GM12801 (cell line): Measurements from ENCODE around the gene TH.

Source experiments
- TF ChIP-seq, protein P1 (sequence below): IDR thresholded peaks from one replicate; pipeline ENCODE4 v1.5.1; 2011; ENCODE audit warnings: control low read depth; ENCODE audit not compliant: insufficient read length; ENCODE audit errors: extremely low read depth

Gene TH

DNA sequence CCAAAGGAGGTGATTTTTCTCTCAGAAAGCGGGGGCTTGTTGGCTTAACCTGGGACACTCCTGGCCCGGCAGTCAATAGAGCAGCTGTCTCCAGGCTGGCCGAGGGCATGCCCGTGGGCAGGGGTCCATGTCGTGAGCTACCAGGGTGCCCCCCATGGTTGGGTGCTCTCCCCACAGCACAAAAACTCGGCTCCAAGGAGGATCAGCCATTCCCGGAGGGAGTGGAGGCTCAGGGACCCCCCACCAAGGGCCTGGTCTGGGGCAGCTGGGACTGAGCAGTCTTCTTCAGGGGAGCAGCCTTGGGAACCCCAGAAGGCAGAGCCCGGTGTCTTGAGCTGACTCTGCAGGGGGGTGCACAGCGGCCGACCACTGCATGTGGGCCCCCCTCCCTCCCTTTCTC is 20.8 kb upstream of the TH start:
- TF ChIP-seq, protein P1, sequence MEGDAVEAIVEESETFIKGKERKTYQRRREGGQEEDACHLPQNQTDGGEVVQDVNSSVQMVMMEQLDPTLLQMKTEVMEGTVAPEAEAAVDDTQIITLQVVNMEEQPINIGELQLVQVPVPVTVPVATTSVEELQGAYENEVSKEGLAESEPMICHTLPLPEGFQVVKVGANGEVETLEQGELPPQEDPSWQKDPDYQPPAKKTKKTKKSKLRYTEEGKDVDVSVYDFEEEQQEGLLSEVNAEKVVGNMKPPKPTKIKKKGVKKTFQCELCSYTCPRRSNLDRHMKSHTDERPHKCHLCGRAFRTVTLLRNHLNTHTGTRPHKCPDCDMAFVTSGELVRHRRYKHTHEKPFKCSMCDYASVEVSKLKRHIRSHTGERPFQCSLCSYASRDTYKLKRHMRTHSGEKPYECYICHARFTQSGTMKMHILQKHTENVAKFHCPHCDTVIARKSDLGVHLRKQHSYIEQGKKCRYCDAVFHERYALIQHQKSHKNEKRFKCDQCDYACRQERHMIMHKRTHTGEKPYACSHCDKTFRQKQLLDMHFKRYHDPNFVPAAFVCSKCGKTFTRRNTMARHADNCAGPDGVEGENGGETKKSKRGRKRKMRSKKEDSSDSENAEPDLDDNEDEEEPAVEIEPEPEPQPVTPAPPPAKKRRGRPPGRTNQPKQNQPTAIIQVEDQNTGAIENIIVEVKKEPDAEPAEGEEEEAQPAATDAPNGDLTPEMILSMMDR, result no peak

DNA sequence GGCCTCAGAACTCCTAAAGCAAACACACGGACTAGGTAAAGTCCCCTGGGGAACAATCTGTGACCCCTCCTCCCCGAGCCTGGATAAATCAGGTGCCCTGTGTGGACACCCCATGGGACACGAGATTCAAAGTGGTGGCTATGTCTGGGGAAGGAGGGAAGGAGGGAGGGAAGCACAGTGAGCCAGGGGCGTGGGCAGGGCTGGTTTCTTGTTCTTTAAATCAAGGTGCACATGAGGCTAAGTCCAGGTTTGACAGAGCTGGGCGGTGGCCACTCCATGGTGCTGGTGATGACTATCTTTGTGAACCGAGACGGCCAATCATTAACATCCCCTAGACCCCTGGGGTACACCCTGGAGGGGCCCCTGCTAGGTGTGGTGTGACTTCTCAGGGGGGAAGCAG is 20.3 kb upstream of the TH start:
- TF ChIP-seq, protein P1, result no peak

DNA sequence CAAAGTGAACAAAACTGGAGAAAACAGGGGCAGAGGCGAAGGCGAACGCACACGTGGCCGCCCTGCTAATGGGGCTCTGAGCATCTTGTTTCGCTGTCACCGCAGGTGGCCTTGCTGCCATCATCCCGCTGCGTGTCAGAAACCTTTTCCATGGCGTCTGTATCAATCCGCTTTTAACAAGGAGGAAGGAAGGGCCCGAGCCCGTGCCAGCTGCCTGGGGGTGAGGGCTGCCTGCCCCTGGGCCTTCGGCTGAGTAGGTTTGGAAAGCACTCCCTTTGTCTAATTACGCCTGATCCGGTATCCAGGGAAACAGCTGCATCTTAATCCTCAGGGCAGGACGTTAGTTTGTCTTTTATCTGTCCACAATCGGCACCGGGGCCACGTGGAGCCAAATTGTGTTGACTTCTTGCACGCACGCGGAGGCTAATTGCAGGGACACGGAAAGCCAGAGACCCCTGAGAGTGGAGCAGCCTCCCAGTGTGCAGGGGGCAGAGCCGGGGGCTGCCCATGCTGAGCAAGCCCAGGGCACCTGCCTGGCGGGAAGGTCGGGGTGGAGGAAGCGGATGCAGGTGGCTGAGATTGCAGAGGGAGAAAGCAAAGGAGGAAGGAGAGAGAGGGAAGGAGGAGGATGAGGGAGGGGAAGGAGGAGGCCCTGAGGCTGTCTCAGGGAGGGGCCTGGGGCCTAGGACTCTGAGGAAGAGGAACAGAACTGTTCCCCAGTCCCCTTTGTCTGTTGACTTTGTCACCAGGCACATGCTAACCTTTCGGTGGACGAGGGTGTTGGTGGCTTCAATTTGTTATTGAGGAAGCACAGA is 19.2 kb upstream of the TH start:
- TF ChIP-seq, protein P1, result no peak

DNA sequence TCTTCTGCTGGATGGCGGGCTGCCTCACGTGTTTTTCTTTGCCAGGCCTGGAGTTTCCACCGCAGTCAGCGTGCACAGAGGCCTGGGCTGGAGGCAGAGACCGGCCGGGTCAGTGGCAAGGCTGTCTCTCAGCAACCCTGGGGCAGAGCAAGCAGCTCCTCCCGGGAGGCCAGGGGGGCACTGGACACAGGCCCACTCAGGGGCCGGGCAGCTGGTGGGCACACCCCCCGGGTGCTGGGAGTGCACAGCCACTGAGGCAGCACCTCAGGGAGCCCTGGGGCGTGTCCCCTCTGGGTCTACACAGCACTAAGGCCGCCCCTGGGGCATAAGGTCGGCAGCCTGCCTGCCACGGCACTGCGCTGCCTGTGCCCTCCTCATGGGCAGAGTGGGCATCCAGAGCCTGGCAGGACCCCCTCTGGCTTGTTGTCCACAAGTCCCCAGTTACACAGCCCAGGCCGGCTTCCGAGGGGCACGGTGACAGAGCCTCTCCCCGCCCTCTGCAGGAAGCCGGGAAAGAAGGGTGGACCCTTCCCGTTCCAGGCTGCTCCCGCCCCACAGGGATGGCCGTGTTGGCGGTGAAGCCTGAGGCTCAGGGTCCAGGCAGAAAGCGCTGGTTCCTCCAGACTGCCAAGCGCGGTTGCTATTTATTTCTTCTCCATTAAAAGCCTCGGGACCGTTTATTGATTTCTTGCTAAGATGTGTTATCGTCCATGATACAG is 18.5 kb upstream of the TH start:
- TF ChIP-seq, protein P1, result no peak

DNA sequence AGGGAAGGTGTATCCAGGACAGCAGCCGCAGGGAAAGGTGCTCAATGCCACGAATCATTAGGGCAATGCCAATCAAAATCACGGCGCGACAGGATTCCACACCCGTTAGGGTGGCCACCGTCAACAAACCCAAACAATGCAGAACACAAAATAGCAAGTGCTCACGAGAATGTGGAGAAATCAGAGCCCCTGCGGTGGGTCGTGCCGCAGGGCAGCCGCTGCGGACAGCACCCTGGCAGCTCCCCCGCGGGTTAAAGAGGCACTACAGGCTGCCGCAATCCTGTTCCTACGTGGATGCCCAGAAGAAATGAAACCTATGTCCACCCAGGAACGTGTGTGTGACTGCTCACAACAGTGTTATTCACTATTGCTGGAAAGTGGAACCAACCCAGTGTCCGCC is 17.1 kb upstream of the TH start:
- TF ChIP-seq, protein P1, result no peak

DNA sequence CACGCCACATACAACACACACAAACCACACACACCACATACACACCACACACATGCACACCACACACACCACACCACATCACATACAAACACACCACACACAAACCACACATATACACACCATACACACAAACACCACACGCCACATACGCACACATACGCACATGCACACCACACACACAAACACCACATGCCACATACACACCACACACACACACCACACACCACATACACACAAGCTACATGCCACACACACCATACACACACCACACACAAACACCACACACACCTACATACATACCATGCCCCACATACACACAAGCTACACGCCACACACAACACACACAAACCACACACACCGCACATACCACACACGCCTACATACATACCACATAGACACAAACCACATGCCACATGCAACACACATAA is 15.7 kb upstream of the TH start:
- TF ChIP-seq, protein P1, result no peak

DNA sequence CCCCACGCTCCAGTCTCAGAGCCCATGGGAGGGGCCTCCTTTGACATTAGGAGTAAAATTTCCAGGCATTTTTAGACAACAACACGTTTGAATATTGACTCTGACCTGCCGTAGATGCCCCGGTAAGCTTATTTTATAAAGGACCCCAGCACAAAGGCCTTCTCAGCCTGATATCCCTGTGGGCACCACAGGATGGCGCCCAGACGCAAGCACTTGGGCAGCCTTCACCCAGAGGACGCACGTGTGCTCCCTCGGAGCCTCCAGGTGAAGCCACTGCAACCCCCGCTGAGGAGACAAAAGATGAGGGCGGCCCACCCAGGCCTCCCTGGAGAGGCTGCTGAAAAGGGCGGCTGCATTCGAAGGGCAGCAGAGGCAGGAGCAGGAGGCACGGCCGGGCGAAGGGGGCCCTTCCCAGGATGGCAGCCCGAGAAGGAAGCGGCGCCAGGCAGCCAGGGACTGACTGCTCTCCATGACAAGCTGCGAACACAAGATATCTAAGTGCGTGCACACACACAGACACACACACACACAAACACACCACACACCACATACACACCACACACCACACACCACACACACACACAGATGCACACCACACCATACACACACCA is 15.2 kb upstream of the TH start:
- TF ChIP-seq, protein P1, result no peak
